Gastrocnemius medialis (tissue), 4 donors: ENCODE results near the gene TOMM6. TPM values are rescaled to one million over a fixed set of nuclear protein-coding genes. Genes with fewer than 3 reads are reported as not detected.

Experiments used
- ATAC-seq, 2 donors: fragments of 150-250 bp; one replicate each; pipeline ENCODE4 v1.9.1; 2016
- DNase-seq, 2 donors: peaks; one replicate each; pipeline ENCODE4 v3.0.0-alpha.2; 2019
- H3K27ac ChIP-seq, 4 donors: fragments of 200-600 bp; sonication (generic); 1 replicate in 1 of 4; 2 replicates in 3 of 4; pipeline ENCODE4 v1.5.1; 2016 to 2018; ENCODE audit warnings: mild to moderate bottlenecking in 2 of 4, moderate library complexity in 1 of 4
- H3K27me3 ChIP-seq, 3 donors: fragments of 200-600 bp; sonication (generic) in 2 of 3; 1 replicate in 1 of 3; 2 replicates in 2 of 3; pipeline versions ENCODE4 v1.5.1 to v1.6.0; 2016 to 2019; ENCODE audit warnings: mild to moderate bottlenecking in 1 of 3, moderate library complexity in 1 of 3
- H3K36me3 ChIP-seq, 2 donors: fragments of 200-600 bp; sonication (generic) in 1 of 2; one replicate each; pipeline ENCODE4 v1.5.1; 2017 to 2018
- H3K4me1 ChIP-seq, 2 donors: fragments of 200-600 bp; sonication (generic) in 1 of 2; one replicate each; pipeline ENCODE4 v1.5.1; 2016 to 2017; ENCODE audit warnings: mild to moderate bottlenecking in 2 of 2
- H3K4me3 ChIP-seq, 4 donors: fragments of 200-600 bp; sonication (generic) in 3 of 4; 1 replicate in 1 of 4; 2 replicates in 3 of 4; pipeline ENCODE4 v1.5.1; 2016 to 2019; ENCODE audit warnings: mild to moderate bottlenecking in 2 of 4
- H3K9me3 ChIP-seq, 3 donors: fragments of 200-600 bp; sonication (generic) in 2 of 3; 1 replicate in 1 of 3; 2 replicates in 2 of 3; pipeline ENCODE4 v1.5.1; 2016 to 2019
- POLR2A ChIP-seq, 2 donors: fragments of 450-650 bp; IDR thresholded peaks; one replicate each; pipeline ENCODE4 v1.6.1; 2017; ENCODE audit warnings: antibody characterized with exemption in 2 of 2, mild to moderate bottlenecking in 2 of 2, moderate library complexity in 2 of 2
- in situ Hi-C, 4 donors: fragments of 200-750 bp; cut with MboI; loops; one replicate each; pipeline versions ENCODE4 v1.15.0 to v1.8.0; 2017; ENCODE audit warnings: low sequenced_read_pairs in 4 of 4
- intact Hi-C: fragments of 100-400 bp; cut with DNase I; formaldehyde crosslinking; loops from one replicate; pipeline ENCODE4 v1.15.1; 2023; ENCODE audit warnings: low total_unique reads
- total RNA-seq, 4 donors: library from RNA; depleted of rRNA; stranded (reverse); fragments of >200 nt; gene quantifications; one replicate each; pipeline versions ENCODE4 v1.1.0 to v1.2.3, GENCODE V29; 2016
- TF ChIP-seq, protein P1 (sequence below), 5 experiments: fragments of 450-650 bp in 3 of 5; fragments of 200-600 bp in 2 of 5; sonication (generic) in 2 of 5; IDR thresholded peaks in 4 of 5; conservative IDR thresholded peaks in 1 of 5; 1 replicate in 4 of 5; 2 replicates in 1 of 5; pipeline ENCODE4 v1.5.1; 2016 to 2019; ENCODE audit warnings: antibody characterized with exemption in 5 of 5, mild to moderate bottlenecking in 3 of 5, moderate library complexity in 3 of 5

The TOMM6 gene
- total RNA-seq, 4 donors from 2014 or later, result 152 to 186 (median 166) TPM

DNA sequence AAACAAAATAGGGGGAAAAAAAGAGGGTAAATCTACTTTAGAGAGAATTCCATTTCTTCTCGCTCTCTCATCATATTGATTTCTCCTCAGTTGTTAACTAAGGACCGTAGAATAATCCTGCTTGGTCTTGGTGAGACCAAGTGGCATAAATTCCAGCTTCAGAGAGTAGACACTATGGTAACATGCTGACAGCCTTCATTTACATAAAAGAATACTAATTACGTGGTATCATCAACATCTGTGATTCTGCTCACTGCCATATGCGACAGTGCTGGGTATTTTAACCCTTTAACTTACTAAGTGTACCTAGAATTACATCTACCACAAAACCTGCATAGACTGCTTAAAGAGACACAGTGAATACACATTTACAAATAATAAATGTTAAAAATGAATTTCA lies 27.1 kb downstream of the TOMM6 start:
- no peaks in the 10 kb centered on the region for H3K27me3 ChIP-seq
- no peak overlapping the region for H3K27ac ChIP-seq
- ATAC-seq (no peak), DNase-seq (no peak)
- in situ Hi-C loops (no loop called here), intact Hi-C loops (no loop called here)
- H3K36me3 ChIP-seq, result no peaks in the 10 kb centered on the region
- no peak overlapping the region for H3K4me3 ChIP-seq
- peaks cover 0 to 17% of the 10 kb centered on the region in 2 donors for H3K4me1 ChIP-seq
- no peaks in the 10 kb centered on the region for H3K9me3 ChIP-seq
- TF ChIP-seq, protein P1, sequence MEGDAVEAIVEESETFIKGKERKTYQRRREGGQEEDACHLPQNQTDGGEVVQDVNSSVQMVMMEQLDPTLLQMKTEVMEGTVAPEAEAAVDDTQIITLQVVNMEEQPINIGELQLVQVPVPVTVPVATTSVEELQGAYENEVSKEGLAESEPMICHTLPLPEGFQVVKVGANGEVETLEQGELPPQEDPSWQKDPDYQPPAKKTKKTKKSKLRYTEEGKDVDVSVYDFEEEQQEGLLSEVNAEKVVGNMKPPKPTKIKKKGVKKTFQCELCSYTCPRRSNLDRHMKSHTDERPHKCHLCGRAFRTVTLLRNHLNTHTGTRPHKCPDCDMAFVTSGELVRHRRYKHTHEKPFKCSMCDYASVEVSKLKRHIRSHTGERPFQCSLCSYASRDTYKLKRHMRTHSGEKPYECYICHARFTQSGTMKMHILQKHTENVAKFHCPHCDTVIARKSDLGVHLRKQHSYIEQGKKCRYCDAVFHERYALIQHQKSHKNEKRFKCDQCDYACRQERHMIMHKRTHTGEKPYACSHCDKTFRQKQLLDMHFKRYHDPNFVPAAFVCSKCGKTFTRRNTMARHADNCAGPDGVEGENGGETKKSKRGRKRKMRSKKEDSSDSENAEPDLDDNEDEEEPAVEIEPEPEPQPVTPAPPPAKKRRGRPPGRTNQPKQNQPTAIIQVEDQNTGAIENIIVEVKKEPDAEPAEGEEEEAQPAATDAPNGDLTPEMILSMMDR (IDR thresholded peaks at IDR 0.05 in 4 of 5, conservative IDR thresholded peaks at IDR 0.05 in 1 of 5), result no peak
- TF ChIP-seq POLR2A (IDR thresholded peaks at IDR 0.05), result no peak

DNA sequence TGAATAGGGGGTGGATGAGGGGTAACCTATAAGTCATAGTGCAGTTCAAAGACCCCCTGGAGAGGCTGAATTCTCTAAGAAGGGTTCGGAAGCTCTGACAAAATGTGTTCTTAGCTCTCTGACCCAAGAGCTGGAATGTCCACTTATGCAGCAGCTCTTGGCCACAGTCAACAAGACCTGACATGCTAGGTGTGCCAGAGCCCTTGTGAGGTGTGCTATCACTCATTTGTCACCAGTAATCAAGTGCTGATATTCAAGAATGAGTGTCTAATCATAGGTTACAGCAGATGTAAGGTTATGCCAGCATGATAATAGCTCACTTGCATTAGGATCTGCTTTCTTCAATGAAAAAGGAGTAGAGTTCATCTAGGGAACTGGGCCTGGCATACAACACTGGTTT lies 28.1 kb downstream of the TOMM6 start:
- no peak for TF ChIP-seq POLR2A (IDR thresholded peaks at IDR 0.05)
- TF ChIP-seq, protein P1 (IDR thresholded peaks at IDR 0.05 in 4 of 5, conservative IDR thresholded peaks at IDR 0.05 in 1 of 5), result no peak
- H3K27ac ChIP-seq, result no peak overlapping the region
- H3K27me3 ChIP-seq, result no peaks in the 10 kb centered on the region
- H3K9me3 ChIP-seq, result no peaks in the 10 kb centered on the region
- intact Hi-C loops (no loop called here), in situ Hi-C loops (no loop called here)
- DNase-seq (no peak), ATAC-seq (no peak)
- no peak overlapping the region for H3K4me3 ChIP-seq
- H3K36me3 ChIP-seq, result no peaks in the 10 kb centered on the region
- peaks cover 0 to 17% of the 10 kb centered on the region in 2 donors for H3K4me1 ChIP-seq

DNA sequence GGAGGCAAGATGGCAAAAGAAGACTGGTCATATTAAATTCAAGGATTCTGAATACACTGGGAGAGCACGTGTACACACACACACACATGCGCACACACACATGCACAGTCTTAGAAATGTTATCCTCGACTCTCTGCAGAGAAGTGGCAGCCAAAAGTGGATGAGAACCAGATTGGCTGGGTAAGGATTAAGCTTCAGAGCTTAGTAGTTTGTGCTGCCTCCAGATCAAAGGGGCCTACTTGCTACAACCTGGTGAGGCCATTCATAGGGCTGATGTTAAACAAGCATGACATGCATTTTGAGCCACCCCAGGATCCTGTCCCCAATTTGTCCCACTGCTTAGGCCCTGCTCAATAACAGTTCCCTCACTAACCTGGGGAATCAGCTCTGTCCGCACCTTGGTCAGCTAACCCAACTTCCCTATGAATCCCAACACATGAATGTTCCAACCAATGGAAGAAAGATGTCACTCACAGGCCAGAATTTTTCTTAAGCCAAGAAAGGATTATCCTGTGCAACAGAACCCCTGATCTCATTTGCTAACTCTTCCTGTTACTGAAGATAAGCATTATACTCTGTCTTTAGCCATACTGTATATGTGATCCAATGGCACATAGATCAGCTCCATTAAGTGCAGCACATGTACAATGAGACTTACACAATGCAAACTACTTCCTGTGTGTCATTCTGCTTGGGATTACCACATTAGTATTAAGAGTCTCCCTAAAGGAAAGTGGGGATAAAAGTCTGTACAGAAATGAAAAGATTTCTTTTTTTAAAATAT lies 31.0 kb downstream of the TOMM6 start:
- H3K9me3 ChIP-seq, result no peaks in the 10 kb centered on the region
- no peaks in the 10 kb centered on the region for H3K27me3 ChIP-seq
- ATAC-seq (no peak), DNase-seq (no peak)
- TF ChIP-seq, protein P1 (IDR thresholded peaks at IDR 0.05 in 4 of 5, conservative IDR thresholded peaks at IDR 0.05 in 1 of 5), result no peak
- TF ChIP-seq POLR2A (IDR thresholded peaks at IDR 0.05), result no peak
- no peaks in the 10 kb centered on the region for H3K36me3 ChIP-seq
- no peak overlapping the region for H3K4me3 ChIP-seq
- in situ Hi-C loops (no loop called here), intact Hi-C loops (no loop called here)
- H3K4me1 ChIP-seq, result peaks cover 0 to 12% of the 10 kb centered on the region in 2 donors
- no peak overlapping the region for H3K27ac ChIP-seq

DNA sequence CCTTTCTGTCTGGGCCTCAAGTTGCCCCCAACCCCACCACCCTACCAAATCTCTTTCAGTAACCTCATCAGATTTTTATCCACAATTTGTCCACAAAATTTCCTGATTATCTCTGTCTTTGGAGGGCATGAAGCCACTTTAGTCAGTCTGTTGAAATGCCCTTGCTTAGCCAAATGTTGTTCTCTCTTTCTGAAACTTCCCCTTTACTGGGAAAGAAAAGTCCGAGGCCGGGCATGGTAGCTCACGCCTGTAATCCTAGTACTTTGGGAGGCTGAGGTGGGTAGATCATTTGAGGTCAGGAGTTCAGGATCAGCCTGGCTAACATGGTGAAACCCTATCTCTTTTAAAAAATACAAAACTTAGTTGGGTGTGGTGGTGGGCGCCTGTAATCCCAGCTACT lies 33.8 kb downstream of the TOMM6 start:
- Histone ChIP-seq H3K4me1 (no peaks in the 10 kb centered on the region), H3K27me3 (no peaks in the 10 kb centered on the region), H3K9me3 (no peaks in the 10 kb centered on the region), H3K27ac (no peak overlapping the region), H3K4me3 (no peak overlapping the region), H3K36me3 (no peaks in the 10 kb centered on the region)
- no peak for TF ChIP-seq POLR2A (IDR thresholded peaks at IDR 0.05)
- TF ChIP-seq, protein P1 (IDR thresholded peaks at IDR 0.05 in 4 of 5, conservative IDR thresholded peaks at IDR 0.05 in 1 of 5), result no peak
- intact Hi-C loops, result no loop called here
- in situ Hi-C loops, result no loop called here
- ATAC-seq (no peak), DNase-seq (no peak)
